ENCODE results near the gene GRK3. TPM values are rescaled to one million over a fixed set of nuclear protein-coding genes. Genes with fewer than 3 reads are reported as not detected.

Gene GRK3
- total RNA-seq, 4 donors from 2014 or later = 3.6 to 10.9 (median 7.1) TPM

DNA sequence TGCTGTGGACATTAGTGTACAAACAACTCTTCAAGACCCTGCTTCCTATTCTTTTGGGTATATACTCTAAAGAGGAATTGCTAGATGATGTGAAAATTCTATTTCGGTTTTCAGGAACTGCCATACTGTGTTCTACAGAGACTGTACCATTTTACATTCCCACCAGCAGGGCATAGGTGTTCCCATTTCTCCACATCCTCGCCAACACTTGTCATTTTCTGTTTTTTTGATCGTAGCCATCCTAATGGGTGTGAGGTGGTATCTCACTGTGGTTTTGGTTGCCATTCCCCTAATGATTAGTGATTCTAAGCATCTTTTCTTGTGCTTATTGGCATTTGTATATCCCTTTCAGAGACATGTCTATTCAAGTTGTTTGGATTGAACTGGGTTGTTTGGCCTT, 29.8 kb upstream of the GRK3 start:
- no peak for DNase-seq (ENCODE audit: low spot score in 2 of 2)
- Histone ChIP-seq H3K9me3 (no peaks in the 10 kb centered on the region), H3K36me3 (no peaks in the 10 kb centered on the region), H3K4me3 (no peak overlapping the region), H3K4me1 (no peaks in the 10 kb centered on the region), H3K27ac (no peak overlapping the region), H3K27me3 (no peaks in the 10 kb centered on the region)
- TF ChIP-seq EP300 (IDR thresholded peaks at IDR 0.05) (no peak), CTCF (IDR thresholded peaks at IDR 0.05) (no peak), POLR2A (IDR thresholded peaks at IDR 0.05) (no peak), POLR2AphosphoS5 (IDR thresholded peaks at IDR 0.05) (no peak)
- WGBS = 92% methylated on average over 3 of the region's 3 CpGs

DNA sequence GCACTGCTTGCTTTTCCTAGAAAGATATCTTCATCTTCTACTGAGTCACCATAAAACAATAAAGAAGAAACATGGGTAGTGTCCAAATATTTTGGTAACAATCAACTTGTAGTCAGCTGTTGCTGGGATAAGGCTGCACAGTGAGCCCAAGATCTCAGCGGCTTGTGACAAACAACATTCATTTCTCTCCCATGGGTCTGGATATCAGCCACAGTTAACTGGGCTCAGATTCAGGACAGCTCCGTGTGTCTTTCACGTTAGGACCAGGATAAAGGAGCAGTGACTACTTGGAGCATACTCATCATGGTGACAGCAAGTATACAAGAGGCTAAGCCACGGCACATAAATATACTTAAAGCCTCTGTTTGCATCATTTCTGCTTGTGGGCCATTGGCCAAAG, 27.9 kb upstream of the GRK3 start:
- DNase-seq (ENCODE audit: low spot score in 2 of 2) = no peak
- no peaks in the 10 kb centered on the region for H3K4me1 ChIP-seq
- no peaks in the 10 kb centered on the region for H3K27me3 ChIP-seq
- no peak overlapping the region for H3K27ac ChIP-seq
- H3K36me3 ChIP-seq = no peaks in the 10 kb centered on the region
- WGBS = 80% methylated on average over 4 of the region's 4 CpGs
- TF ChIP-seq EP300 (IDR thresholded peaks at IDR 0.05) = no peak
- no peaks in the 10 kb centered on the region for H3K9me3 ChIP-seq
- no peak overlapping the region for H3K4me3 ChIP-seq

GRCh38 chr22:25540166-25540907, 24.1 kb upstream of the GRK3 start:
- Histone ChIP-seq H3K36me3 (no peaks in the 10 kb centered on the region), H3K9me3 (no peaks in the 10 kb centered on the region), H3K4me3 (no peak overlapping the region), H3K27me3 (no peaks in the 10 kb centered on the region), H3K27ac (no peak overlapping the region), H3K4me1 (no peaks in the 10 kb centered on the region)
- TF ChIP-seq POLR2A (IDR thresholded peaks at IDR 0.05) (no peak), EP300 (IDR thresholded peaks at IDR 0.05) (no peak), CTCF (IDR thresholded peaks at IDR 0.05) (no peak), POLR2AphosphoS5 (IDR thresholded peaks at IDR 0.05) (no peak)
- DNase-seq (ENCODE audit: low spot score in 2 of 2) = no peak
- 87% methylated on average over 3 of the region's 3 CpGs for WGBS

DNA sequence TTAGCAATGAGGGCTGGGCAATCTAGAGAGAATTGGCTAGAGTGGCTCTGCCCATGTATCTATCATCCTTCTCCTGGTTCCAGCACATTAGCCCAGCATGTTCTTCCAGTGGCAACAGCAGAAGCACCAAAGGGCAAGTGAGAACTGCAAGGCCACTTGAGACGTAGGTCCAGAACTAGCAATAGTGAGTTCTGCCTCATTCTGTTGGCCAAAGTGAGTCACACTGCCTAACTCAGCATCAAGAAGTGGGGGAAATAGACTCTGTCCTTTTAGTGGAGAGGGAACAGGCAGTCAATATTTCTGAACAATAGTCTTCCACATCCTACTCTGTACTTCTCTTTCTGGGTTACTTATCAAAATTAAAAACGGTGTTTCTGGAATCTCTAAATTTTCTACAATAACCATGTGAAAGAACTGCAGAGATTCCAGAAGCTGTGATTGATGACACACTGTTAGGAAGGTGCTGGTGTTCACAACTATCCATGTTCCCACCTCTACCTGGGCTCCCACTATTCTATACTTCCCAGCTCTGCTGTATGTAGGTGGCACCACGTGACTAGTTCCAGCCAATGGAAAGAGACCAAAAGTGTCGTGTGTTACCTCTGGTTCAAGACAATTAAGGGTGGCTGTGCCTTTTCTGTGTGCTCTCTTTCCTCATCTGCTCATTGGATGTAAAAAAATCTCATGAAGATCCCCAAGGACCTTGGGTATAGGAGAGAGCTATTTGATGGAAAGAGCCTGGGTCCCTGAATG, 23.4 kb upstream of the GRK3 start:
- WGBS = 95% methylated on average over 4 of the region's 4 CpGs
- H3K4me1 ChIP-seq = no peaks in the 10 kb centered on the region
- H3K36me3 ChIP-seq = no peaks in the 10 kb centered on the region
- H3K4me3 ChIP-seq = no peak overlapping the region
- TF ChIP-seq EP300 (IDR thresholded peaks at IDR 0.05) (no peak), CTCF (IDR thresholded peaks at IDR 0.05) (no peak), POLR2A (IDR thresholded peaks at IDR 0.05) (no peak), POLR2AphosphoS5 (IDR thresholded peaks at IDR 0.05) (no peak)
- no peak overlapping the region for H3K27ac ChIP-seq
- no peak for DNase-seq (ENCODE audit: low spot score in 2 of 2)
- H3K9me3 ChIP-seq = no peaks in the 10 kb centered on the region
- no peaks in the 10 kb centered on the region for H3K27me3 ChIP-seq

DNA sequence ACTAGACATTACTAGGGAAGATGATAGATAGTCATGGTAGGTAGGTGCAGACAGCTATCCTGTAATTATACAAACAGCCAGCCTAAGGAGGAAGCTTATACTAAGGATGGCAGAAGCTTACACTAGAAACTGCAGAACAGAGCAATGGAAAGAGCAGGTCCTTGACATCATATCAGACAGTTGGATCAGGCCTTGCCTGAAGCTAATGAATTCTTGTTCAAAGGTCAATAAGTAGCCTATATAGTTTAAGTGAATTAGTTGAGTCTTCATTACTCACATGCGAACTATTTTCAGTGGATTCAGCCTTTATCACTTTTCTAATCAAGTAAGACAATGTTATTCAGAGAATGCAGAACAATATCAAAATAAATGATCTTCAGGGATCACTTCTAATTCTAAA, 22.3 kb upstream of the GRK3 start:
- Histone ChIP-seq H3K4me1 (no peaks in the 10 kb centered on the region), H3K27me3 (no peaks in the 10 kb centered on the region), H3K9me3 (no peaks in the 10 kb centered on the region), H3K4me3 (no peak overlapping the region), H3K27ac (no peak overlapping the region), H3K36me3 (no peaks in the 10 kb centered on the region)
- no peak for DNase-seq (ENCODE audit: low spot score in 2 of 2)
- WGBS = 89% methylated on average over 1 of the region's 1 CpG
- no peak for TF ChIP-seq CTCF (IDR thresholded peaks at IDR 0.05)
- no peak for TF ChIP-seq POLR2AphosphoS5 (IDR thresholded peaks at IDR 0.05)
- no peak for TF ChIP-seq EP300 (IDR thresholded peaks at IDR 0.05)
- TF ChIP-seq POLR2A (IDR thresholded peaks at IDR 0.05) = no peak

Data from suprapubic skin (tissue), 4 donors.